MV-4-11 (cell line): Measurements from ENCODE around the gene ZRSR2.
"Not testable (repeated sequence)": the region's sequence is repeated elsewhere in the genome, so short reads cannot be mapped to it uniquely, and the experiment has no call there.

ENCODE experiments used
- DNase-seq: peaks from one replicate; lab custom pipeline; 2025; lab: John Stamatoyannopoulos, UW

ZRSR2 gene, protein sequence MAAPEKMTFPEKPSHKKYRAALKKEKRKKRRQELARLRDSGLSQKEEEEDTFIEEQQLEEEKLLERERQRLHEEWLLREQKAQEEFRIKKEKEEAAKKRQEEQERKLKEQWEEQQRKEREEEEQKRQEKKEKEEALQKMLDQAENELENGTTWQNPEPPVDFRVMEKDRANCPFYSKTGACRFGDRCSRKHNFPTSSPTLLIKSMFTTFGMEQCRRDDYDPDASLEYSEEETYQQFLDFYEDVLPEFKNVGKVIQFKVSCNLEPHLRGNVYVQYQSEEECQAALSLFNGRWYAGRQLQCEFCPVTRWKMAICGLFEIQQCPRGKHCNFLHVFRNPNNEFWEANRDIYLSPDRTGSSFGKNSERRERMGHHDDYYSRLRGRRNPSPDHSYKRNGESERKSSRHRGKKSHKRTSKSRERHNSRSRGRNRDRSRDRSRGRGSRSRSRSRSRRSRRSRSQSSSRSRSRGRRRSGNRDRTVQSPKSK

DNA sequence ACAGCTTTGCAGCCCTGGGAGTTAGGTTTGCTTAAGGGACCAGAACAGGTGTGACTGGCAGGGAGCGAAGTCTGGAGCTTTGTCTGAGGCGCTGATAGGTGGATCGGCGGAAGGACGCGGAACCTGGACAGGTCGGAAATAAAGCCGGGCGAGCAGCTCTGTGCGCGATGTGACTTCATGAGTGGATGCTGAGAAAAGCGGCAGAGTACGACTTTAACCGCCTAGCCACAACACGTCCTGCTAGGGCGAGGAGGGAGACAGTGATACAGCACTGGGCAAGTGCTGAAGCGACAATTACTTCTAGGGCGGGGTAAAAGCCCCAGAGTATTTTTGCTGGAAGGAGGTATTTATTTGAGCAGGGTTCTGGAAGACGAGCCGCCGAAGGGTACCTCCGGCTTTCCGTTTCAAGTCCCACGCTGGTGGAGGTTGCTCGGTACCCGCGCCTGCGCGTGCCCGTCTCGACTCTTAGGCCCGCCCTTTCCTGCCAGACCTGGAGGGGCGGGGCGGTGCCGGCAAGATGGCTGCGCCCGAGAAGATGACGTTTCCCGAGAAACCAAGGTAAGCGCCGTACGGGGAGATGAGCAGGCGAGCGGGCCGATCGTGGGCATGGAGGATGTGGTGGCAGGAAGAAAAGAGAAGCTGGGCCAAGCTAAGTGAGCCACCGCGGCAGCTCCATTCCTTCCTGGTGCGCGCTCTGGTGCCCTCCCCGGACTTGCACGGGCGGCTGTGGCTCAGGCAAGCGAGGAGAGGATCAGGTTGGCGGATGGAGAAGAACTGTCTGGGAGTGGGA lies at the start of gene ZRSR2:
TSS of gene ZRSR2 (plus strand) at position 506 of the 790 bp plus-strand sequence. CDS start at position 518, 12 bp downstream.
- peak; percentile 69 for DNase-seq

DNA sequence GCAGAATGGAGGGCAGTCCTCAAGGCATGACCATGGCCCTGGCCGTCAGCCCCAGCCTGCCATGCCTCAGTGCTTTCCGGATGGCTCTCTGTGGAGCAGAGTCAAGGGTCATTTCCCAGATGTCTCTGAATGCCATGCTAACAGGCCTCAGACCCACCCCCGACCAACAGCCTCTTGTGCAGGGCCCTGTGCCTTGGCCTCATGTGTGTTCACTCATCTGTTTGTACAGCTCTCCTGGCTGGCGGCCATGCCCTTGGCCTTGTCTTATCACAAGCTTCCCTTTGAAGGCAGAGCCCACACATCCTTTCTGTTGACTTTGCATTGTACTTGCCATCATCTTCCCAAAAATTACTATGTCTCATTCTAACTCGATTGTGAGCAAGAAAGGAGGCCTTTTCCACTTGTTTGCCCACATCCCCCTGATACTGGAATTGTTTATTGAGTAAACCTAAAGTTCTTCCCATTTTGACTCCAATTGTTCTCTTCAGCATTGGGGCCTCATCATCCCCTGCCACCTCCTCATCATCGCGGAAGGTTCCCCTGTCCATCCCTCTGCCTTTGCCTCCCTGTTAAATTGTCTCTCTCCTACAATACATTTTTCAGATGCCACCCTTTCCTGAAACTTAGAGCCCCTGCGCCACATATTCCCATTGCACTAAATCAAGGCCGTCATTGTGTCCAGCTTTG lies 46.0 kb upstream of the ZRSR2 start:
- DNase-seq, result no peak

DNA sequence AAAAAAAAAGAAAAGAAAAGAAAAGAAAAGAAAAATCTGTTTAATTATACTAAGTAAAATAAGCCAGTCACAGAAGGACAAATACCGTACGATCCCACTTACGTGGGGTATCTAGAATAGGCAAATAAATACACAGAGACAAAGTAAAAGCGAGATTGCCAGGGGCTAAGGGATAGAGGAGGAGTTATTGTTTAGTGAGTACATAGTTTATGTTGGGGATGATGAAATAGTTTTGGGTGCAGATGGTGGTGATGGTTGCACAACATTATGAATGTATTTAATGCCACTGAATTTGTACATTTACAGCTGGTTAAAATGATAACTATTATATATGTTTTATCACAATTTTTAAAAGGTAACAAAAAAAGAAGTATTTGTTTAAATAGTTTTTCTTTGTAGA lies 45.1 kb upstream of the ZRSR2 start:
- peak; percentile 69 for DNase-seq

- DNase-seq, result not testable (repeated sequence)
Measured at GRCh38 chrX:15746651-15747050, 43.6 kb upstream of the ZRSR2 start.

GRCh38 chrX:15747626-15748173 lies 42.6 kb upstream of the ZRSR2 start:
- DNase-seq, result no peak

GRCh38 chrX:15748841-15749240 lies 41.4 kb upstream of the ZRSR2 start:
- no peak for DNase-seq

- peak; percentile 63 for DNase-seq
Measured at GRCh38 chrX:15749642-15750610, 40.4 kb upstream of the ZRSR2 start.

GRCh38 chrX:15750611-15751154 lies 39.6 kb upstream of the ZRSR2 start:
- peak; percentile 0 for DNase-seq

- peak; percentile 55 for DNase-seq
Measured at GRCh38 chrX:15751155-15751819, 39.0 kb upstream of the ZRSR2 start.

GRCh38 chrX:15755091-15755490 lies 35.2 kb upstream of the ZRSR2 start:
- DNase-seq, result no peak

DNA sequence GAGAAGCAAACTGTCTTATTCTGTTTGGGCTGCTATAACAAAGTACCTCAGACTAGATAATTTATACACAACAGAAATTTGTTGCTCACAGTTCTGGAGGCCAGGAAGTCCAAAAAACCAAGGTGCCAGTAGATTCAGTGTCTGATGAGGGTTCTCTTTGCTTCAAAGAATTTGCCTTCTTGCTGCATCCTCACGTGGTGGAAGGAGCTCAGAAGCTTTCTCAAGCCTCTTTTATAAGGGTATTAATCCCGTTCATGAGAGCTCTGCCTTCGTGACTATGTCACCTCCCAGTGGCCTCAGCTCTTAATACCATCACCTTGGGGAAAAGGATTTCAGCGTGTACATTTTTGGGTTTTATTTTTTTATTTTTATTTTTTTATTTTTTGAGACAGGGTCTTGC lies 32.1 kb upstream of the ZRSR2 start:
- DNase-seq, result no peak

- DNase-seq, result not testable (repeated sequence)
Measured at GRCh38 chrX:15759886-15760285, 30.4 kb upstream of the ZRSR2 start.

DNA sequence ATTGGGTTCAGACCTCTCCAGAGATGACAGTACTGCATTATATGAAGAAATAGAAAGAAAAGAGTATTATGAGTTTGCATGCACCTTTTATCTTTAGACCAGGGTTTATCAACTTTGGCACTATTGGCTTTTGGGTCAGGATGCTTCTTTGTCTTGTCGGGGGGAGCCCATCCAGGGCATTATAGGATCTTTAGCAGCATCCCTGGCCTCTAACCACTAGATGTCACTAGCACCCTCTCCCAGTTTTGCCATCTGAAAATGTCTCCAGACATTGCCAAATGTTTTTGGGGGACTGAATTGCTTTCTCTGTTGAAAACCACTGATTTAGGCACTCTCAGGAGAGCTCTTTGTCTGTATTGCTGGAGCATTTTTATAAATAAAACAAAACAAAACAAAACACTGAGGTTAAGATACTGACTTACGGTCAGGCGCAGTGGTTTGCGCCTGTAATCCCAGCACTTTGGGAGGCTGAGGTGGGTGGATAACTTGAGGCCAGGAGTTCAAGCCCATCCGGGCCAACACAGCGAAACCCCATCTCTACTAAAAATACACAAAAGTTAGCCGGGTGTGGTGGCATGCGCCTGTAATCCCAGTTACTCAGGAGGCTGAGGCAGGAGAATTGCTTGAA lies 28.6 kb upstream of the ZRSR2 start:
- DNase-seq, result peak; percentile 2

DNA sequence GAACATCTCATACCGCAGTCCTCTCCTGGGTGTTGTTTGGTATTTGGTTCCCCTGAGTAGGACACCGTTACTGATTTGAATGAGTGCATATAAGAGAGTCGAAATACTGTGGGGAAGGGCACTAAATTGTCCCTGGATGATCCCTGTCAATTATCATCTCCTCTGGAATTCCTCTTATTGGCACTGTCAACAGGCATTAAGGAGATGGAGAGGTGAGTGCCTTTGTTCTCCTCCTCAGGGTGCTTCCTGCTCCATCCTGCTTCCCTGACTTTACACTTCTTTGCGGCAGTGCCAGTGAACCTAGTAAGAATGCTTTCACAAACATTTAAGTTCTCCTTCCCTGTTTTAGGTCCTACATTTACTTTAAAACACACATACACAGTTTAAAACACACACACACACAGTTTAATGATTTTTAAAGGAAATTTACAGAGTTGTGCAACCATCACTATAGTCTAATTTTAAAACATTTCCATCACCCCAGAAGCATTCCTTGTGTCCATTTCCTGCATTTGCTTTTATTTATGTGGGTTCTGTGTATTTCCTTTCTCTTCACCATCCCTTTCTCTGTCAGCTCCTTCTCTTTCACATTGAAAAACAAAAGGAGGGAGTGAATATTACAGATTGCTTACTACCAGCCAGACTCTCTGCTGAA lies 20.9 kb upstream of the ZRSR2 start:
- no peak for DNase-seq

GRCh38 chrX:15781961-15782699 lies 8.2 kb upstream of the ZRSR2 start:
- peak; percentile 62 for DNase-seq

DNA sequence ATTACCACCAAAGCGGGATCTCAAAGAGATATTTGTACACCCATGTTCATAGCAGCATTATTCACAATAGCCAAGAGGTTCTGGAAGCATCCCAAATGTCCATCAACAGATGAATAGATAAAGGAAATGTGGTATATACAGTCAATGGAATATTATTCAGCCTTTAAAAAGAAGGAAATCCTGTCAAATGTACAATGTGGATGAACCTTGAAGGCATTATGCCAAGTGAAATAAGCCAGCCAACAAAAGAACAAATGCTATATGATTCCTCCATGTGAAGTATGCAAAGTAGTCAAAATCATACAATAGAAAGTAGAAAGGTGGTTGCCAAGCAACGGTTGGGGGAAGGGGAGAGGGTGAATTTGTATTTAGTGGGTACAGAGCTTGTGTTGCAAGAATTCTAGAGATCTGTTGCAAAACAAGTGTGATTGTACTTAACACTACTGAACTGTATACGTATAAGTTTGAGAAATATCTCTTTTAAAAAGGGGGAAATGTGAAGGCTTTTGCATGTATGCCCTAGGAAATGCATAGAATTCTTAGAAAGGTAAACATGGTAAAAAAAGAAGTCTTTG lies 5.0 kb upstream of the ZRSR2 start:
- peak; percentile 69 for DNase-seq

DNA sequence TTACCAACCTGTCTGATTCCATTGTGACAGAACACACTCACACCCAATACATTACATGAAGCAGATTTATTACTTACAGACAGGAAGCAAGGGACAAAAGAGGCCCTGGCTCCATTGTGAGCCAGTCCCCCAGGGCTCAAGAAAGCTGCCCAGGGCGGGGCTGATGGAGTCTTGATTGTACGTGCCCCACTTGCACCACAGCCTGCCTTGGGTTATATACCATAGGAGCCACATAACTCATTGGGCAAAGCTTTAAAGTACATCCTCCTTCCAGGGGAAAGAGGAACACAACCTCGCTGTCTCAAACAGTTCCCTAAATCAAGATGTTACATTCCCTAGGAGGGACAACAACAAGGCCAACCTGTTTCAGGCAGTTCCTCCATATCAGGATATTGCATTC lies 3.4 kb upstream of the ZRSR2 start:
- DNase-seq, result peak; percentile 72

- peak; percentile 77 for DNase-seq
Measured at GRCh38 chrX:15790769-15791290, 546 bp downstream of the ZRSR2 start.
